22Rv1 (cell line): ENCODE data around the gene XIST.
"Not testable (repeated sequence)": the region's sequence is repeated elsewhere in the genome, so short reads cannot be mapped to it uniquely, and the experiment has no call there.

Experiments used
- H3K27ac ChIP-seq: fragments of 450-650 bp; 2 replicates; pipeline ENCODE4 v1.5.1; 2017
- ZFX ChIP-seq: fragments of 450-650 bp; IDR thresholded peaks from 2 replicates; pipeline ENCODE4 v1.6.1; 2017; ENCODE audit warnings: antibody characterized with exemption, borderline replicate concordance
- TF ChIP-seq, protein P1 (sequence below): fragments of 450-650 bp; IDR thresholded peaks from 2 replicates; pipeline ENCODE4 v1.5.1; 2017; ENCODE audit warnings: mild to moderate bottlenecking

The XIST gene

DNA sequence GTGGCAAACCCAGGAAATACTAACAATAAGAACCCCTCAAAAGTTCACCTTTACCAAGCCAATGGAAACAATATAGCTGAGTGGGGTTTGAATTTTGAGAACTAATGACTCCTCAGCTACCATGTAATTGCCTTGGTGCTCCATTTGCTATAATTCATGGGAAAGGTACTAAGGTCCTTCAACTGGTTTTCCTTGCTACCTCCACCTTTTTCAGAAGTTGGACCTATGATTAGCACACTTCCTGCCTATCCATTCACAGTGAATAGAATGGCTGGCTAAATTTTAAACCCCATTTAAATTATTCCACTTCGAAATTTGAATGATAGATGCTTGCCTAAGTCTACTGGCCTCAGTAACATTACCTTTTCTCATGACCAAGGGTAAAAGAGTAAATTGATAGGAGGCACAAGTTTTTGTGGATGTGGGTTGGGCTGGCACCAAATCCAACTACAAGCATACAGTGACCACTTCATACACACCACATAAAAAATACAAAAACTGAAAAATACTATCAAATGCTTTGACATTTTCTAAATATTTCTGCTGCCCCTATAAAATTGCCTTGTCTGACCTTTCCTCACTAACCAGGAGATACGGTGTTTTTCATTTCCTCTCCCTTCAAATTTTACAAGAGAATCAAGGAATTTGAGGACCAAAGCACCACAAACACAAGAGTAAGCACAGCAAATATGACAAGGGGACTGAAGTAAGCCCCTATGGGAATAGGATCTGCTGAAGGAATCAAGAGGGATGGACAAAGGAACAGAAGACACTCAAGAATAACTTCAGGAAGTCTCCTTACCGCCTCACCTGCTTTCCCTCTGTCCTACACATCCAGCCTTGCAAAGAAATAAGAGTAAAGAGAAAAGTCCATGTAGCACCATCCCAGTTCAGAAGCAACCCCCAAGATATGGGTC is 34.1 kb downstream of the XIST start:
- no peak overlapping the region for H3K27ac ChIP-seq
- TF ChIP-seq, protein P1, sequence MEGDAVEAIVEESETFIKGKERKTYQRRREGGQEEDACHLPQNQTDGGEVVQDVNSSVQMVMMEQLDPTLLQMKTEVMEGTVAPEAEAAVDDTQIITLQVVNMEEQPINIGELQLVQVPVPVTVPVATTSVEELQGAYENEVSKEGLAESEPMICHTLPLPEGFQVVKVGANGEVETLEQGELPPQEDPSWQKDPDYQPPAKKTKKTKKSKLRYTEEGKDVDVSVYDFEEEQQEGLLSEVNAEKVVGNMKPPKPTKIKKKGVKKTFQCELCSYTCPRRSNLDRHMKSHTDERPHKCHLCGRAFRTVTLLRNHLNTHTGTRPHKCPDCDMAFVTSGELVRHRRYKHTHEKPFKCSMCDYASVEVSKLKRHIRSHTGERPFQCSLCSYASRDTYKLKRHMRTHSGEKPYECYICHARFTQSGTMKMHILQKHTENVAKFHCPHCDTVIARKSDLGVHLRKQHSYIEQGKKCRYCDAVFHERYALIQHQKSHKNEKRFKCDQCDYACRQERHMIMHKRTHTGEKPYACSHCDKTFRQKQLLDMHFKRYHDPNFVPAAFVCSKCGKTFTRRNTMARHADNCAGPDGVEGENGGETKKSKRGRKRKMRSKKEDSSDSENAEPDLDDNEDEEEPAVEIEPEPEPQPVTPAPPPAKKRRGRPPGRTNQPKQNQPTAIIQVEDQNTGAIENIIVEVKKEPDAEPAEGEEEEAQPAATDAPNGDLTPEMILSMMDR = no peak
- TF ChIP-seq ZFX = no peak

DNA sequence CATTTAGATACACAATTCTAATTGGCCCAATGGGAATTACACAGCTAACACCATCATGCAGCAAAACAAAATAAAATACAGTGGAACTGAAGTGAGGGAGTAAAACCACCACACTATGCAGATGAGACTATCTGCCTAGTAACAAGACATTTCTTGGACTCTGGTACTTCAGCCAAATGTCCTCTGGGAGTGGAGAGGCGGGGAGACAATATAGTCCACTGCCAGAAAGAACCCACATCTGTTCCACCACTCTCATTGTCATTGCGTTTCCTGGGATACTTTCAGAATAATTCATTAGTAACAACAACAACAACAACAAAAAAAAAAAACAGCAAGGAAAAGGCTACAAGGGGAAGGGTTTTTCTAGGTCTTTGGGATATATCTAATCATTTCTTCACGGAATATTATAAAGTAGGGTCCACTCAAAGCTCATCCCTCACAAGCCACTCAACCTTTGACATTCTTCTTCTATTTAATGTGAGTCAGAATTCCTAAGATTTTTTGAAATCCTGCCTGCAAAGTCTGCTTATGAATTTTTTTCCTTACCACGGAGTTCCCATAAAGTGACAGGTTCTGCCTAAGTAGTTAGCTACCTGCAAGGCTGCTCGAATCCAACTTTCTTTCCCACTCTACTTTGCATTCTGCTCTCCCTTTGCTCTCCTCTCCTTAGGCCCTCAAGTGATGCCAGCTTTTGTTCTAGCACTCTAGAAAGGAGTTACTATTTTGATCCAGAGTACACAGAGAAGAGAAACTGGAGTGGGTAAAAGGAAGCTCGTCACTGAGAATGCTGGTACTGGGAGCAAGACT is 34.9 kb downstream of the XIST start:
- TF ChIP-seq, protein P1 = no peak
- no peak for TF ChIP-seq ZFX

DNA sequence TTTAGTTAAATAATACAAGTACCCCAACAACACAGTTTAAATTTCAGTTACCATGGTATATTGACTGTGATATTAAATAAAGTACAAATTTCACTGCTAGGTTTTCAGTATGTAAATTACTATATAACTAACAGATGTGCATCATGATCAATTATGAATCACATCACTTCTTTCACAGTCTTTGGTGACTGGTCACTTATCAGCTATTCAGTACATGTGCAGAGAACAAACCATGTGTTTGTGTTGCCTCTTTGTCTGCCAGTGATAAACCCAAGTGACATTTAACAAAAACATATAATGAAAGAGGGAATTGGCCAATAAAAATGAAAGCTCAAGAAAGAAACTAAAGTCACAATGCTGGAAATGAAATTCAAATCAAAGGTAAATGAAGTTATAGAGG is 40.3 kb downstream of the XIST start:
- no peak overlapping the region for H3K27ac ChIP-seq
- TF ChIP-seq, protein P1 = no peak
- no peak for TF ChIP-seq ZFX

More for the DNA sequence above, 34.9 kb downstream of the XIST start:
- no peak overlapping the region for H3K27ac ChIP-seq

DNA sequence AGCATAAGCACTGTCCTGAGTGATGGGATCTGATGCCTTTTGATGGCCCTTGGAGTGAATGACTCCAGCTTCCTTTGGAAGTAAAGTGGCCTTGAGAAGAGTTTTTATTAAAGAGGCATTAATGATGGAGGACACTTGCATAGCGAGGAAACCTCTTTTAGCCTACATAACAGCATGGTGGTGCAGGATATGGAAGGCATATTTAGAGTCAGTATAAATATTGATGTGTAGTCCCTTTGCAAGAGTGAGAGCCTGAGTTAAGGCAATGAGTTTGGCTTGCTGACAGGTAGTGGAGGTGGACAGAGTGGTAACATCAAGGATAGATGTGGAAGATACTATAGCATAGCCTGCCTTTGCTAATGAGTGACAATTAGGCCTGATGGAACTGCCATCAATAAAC is 48.4 kb downstream of the XIST start:
- not testable (repeated sequence) for H3K27ac ChIP-seq

DNA sequence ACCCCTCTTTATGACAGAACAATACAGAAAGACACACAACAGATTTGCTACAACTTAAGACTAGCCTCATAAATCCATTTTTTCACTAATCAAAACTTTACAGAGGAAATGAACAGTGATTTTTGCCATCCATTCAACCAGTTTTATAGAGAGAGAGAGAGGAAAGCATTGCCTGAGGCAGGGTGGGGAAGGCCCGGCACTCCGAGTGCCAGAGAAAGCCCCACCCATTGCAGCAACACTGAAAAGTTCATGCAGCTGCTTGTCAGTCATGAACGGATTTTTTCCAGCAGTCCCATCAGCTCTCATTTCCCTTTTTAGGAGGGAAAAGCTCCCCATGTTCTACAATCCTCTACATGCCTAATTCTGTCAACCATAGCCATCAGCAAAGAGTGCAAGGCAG is 52.6 kb downstream of the XIST start:
- TF ChIP-seq ZFX = no peak
- TF ChIP-seq, protein P1 = no peak

DNA sequence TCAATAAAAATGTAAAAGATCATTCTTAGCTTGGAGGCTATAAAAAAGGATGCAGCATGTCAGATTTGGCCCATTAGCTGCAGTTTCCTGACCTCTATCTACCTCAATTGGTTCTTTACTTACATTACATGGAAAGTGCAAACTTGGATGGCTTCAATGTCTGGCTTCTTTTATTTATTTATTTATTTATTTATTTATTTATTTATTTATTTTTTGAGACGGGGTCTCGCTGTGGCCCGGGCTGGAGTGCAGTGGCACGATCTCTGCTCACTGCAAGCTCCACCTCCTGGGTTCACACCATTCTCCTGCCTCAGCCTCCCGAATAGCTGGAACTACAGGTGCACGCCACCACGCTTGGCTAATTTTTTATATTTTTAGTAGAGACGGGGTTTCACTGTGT is 60.0 kb downstream of the XIST start:
- not testable (repeated sequence) for H3K27ac ChIP-seq

More for the DNA sequence above, 52.6 kb downstream of the XIST start:
- H3K27ac ChIP-seq = no peak overlapping the region

DNA sequence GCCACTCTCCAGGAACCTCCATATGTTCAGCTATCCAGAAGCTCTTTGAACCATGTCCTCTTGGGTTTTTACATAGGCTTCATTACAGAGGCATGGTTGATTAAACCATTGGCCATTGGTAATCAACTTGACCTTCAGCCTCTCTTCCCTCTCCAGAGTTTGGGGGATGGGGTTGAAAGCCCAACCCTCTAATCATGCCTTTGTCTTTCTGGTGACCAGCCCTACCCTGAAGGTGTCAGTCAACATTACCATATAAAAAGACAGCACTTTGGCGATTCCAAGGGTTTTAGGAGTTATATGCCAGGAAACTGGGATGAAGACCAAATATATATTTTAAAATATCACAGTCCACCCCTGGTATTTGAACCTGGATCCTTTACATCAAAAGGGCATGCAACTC is 67.0 kb downstream of the XIST start:
- TF ChIP-seq ZFX = no peak
- TF ChIP-seq, protein P1 = no peak
- H3K27ac ChIP-seq = no peak overlapping the region
